Posterior vena cava (tissue), 2 donors: ENCODE data around the gene ADIPOQ. TPM values are rescaled to one million over a fixed set of nuclear protein-coding genes. Genes with fewer than 3 reads are reported as not detected.
"Not testable (repeated sequence)": the region's sequence is repeated elsewhere in the genome, so short reads cannot be mapped to it uniquely, and the experiment has no call there.

Experiments
- DNase-seq: peaks from one replicate; pipeline ENCODE4 v3.0.0-alpha.2; 2020; ENCODE audit warnings: low spot score
- intact Hi-C, 2 donors: fragments of 100-400 bp; cut with DNase I; formaldehyde crosslinking; loops; one replicate each; pipeline versions ENCODE4 v1.14.1 to v1.14.2; 2022 to 2023
- total RNA-seq, 2 donors: library from RNA; stranded (reverse); fragmentation: NEBNext Ultra II Directional; extraction: Animal tissue kit (Norgen Biotek cat#: 25700); gene quantifications; one replicate each; pipeline ENCODE4 v1.2.1, GENCODE V29; 2021
- donor health status: DM: yes; HTN: yes; CAD: no.
- donor health status: DM: yes; HTN: yes; CAD: no.

Gene ADIPOQ
- total RNA-seq, 2 donors from 2014 or later = 1.5 to 1.9 TPM

DNA sequence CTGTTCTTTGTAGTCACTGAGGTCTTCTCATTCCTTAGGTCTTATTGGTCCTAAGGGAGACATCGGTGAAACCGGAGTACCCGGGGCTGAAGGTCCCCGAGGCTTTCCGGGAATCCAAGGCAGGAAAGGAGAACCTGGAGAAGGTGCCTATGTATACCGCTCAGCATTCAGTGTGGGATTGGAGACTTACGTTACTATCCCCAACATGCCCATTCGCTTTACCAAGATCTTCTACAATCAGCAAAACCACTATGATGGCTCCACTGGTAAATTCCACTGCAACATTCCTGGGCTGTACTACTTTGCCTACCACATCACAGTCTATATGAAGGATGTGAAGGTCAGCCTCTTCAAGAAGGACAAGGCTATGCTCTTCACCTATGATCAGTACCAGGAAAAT lies 11.6 kb downstream of the ADIPOQ start:
- intact Hi-C loops = no loop called here
- DNase-seq = no peak

DNA sequence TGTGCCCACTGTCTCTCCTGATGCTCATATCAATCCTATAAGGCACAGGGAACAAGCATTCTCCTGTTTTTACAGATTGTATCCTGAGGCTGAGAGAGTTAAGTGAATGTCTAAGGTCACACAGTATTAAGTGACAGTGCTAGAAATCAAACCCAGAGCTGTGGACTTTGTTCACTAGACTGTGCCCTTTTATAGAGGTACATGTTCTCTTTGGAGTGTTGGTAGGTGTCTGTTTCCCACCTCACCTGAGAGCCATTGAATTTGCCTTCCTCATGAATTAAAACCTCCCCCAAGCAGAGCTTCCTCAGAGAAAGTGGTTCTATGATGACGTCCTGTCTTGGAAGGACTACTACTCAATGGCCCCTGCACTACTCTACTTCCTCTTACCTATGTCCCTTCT lies 12.4 kb downstream of the ADIPOQ start:
- intact Hi-C loops = no loop called here
- no peak for DNase-seq

DNA sequence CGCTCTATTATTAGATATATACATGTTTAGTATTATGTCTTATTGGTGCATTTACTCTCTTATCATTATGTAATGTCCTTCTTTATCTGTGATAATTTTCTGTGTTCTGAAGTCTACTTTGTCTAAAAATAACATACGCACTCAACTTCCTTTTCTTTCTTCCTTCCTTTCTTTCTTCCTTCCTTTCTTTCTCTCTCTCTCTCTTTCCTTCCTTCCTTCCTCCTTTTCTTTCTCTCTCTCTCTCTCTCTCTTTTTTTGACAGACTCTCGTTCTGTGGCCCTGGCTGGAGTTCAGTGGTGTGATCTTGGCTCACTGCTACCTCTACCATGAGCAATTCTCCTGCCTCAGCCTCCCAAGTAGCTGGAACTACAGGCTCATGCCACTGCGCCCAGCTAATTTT lies 15.2 kb downstream of the ADIPOQ start:
- DNase-seq = no peak
- intact Hi-C loops = no loop called here

DNA sequence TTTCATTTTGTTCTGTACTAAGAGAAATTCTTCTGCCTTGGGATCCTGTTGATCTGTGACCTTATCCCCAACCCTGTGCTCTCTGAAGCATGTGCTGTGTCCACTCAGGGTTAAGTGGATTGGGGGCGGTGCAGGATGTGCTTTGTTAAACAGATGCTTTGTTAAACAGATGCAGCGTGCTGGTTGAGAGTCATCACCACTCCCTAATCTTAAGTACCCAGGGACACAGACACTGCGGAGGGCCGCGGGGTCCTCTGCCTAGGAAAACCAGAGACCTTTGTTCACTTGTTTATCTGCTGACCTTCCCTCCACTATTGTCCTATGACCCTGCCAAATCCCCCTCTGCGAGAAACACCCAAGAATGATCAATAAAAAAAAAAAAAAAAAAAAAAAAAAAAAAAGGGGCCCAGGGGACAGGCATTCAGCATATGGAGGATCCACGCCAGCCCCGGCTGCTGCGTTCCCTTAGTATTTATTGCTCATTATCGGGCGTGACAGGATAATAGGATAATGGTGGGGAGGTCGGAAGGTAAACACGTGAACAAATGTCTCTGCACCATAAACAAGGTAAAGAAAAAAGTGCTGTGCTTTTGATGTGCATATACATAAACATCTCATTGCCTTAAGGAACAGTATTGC lies 22.8 kb downstream of the ADIPOQ start:
- intact Hi-C loops, DNase-seq: not testable (repeated sequence)

DNA sequence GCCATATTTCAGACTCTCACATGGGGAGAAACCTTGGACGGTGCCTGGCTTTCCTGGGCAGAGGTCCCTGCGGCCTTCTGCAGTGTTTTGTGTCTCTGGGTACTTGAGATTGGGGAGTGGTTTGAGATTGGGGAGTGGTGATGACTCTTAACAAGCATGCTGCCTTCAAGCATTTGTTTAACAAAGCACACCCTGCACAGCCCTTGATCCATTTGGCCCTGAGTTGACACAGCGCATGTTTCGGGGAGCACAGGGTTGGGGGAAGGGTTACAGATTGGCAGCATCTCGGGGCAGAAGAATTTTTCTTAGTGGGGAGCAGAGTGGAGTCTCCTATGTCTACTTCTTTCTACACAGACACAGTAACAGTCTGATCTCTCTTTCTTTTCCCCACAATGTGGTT lies 23.6 kb downstream of the ADIPOQ start:
- DNase-seq, intact Hi-C loops: not testable (repeated sequence)

DNA sequence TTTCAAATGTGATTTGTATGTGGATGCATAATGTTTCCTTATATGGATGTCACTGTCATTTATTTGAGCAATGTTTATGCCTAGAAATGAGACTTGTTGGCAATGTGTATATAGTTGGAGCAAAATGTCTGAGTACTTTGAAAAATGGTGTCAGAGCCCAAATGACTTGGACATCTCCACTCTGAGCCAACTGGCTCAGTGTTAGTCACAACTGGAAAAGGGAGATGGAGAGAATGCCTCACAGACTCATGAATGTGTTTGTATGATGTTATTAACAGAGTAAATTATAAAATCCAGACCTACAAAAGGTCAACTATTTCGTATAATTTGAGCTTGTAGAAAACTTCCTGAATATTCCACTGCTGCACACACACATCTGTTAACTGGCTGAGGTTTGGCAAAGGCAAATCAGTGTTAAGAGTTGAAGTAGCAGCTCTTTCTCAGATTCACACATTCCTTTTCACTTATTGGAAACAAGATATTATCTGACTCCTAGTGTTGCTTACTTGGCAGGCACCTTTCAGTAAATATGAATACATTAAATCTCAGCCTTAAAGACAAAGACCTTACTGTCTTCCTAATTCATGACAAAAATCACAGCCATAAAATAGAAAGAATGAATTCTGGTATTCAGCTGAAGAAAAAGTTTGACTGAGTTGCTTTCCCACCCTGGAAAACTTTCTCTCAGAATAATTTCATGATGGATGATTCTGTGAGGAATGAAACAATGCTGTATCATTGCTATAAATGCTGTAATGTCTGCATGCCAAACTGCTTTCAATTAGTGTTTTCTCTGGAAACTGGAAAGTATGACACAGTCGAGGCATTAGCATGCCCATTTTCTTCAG lies 27.0 kb downstream of the ADIPOQ start:
- DNase-seq = no peak
- intact Hi-C loops = no loop called here

DNA sequence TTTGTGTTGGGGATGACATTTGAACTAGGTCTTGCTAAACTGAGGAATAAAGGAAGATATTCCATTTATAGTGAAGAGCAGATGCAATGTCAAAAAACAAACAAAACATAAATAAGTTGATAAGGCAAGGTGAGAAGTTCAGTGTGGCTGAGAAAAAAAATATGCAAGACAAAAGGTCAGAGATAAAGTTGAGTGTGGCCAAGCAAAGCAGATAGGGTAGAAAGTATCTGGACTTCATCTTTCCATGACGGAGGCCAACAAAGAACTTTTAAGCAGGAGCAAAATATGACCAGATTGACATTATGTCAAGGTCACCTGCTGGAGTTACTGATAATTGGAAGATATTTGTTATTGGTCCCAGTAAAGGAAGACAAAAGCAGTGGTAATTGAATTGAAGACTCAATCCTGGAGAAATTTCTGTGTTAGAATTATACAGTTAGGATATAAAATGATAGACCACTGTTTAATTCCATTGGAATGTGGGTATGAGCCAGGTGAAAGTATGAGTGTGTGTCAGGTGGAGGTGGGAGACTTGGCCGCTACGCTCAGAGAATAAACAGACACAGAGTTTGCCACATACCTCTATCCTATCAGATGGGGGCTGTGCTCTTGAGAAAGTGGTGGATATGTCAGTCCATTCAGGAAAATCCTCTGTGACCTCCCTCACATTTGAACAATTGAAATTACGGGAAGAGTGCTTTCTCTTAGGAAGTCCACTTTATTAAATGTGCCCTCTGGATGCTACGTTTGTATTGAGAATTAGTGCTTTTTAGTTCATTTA lies 28.1 kb downstream of the ADIPOQ start:
- intact Hi-C loops = no loop called here
- DNase-seq = no peak

DNA sequence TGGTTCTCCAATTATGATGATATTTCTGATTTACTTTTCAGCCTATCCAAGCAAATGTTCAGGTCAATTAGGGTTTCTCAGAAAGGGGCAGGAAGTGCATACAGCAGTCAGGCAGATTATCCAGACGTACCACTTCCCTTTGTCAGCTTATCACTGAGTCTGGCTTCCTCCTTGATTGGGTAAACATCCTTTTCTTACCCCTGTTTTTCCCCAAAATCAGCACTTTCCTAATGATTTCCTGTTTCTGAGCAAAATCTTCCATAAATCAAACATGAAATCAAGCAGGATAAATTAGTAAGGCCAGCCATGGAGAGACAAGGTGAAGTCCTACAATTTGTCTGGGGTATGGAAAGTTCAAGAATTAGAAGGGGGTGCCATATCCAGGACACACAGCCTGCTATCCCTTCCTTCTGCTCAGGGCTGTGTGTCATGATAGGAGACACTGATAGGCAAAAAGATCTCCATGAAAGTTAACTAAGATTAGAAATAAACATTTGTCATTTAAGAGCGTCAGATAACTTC lies 29.0 kb downstream of the ADIPOQ start:
- DNase-seq = no peak
- intact Hi-C loops = no loop called here

DNA sequence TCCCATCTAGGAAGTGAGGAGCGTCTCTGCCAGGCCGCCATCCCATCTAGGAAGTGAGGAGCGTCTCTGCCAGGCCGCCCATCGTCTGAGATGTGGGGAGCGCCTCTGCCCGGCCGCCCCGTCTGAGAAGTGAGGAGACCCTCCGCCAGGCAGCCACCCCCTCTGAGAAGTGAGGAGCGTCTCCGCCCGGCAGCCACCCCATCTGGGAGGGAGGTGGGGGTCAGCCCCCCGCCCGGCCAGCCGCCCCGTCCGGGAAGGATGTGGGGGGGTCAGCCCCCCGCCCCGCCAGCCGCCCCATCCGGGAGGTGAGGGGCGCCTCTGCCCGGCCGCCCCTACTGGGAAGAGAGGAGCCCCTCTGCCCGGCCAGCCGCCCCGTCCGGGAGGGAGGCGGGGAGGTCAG lies 31.3 kb downstream of the ADIPOQ start:
- intact Hi-C loops, DNase-seq: not testable (repeated sequence)

DNA sequence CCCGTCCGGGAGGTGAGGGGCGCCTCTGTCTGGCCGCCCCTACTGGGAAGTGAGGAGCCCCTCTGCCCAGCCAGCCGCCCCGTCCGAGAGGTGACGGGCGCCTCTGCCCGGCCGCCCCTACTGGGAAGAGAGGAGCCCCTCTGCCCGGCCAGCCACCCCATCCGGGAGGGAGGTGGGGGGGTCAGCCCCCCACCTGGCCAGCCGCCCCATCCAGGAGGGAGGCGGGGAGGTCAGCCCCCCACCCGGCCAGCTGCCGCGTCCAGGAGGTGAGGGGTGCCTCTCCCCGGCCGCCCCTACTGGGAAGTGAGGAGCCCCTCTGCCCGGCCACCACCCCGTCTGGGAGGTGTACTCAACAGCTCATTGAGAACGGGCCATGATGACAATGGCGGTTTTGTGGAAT lies 31.7 kb downstream of the ADIPOQ start:
- DNase-seq, intact Hi-C loops: not testable (repeated sequence)

DNA sequence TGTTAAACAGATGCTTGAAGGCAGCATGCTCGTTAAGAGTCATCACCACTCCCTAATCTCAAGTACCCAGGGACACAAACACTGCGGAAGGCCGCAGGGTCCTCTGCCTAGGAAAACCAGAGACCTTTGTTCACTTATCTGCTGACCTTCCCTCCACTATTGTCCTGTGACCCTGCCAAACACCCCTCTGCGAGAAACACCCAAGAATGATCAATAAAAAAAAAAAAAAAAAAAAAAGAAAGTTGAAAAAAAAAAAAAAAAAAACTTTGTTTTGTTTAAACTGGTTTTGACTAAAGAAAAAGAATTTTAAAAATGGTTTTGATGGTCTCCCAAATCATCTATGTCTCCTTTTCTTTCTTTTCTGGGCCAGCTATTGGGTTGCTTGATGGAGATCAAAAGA lies 32.3 kb downstream of the ADIPOQ start:
- DNase-seq, intact Hi-C loops: not testable (repeated sequence)

DNA sequence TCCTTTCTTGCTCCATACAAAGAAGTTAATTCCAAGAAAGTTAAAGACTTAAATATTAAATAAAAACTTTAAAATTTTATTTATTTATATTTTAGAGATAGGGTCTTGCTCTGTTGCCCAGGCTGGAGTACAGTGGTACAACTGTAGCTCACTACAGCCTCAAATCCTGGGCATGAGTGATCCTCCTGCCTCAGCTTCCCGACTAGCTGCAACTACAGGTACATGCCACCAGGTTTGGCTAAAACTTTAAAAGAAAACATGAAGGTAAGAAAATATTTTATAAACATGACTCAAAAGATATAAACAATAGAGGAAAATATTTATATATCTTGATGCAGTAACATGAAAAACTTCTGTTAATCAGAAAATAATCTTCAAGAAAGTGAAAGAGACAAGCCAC lies 33.2 kb downstream of the ADIPOQ start:
- intact Hi-C loops = no loop called here
- no peak for DNase-seq

DNA sequence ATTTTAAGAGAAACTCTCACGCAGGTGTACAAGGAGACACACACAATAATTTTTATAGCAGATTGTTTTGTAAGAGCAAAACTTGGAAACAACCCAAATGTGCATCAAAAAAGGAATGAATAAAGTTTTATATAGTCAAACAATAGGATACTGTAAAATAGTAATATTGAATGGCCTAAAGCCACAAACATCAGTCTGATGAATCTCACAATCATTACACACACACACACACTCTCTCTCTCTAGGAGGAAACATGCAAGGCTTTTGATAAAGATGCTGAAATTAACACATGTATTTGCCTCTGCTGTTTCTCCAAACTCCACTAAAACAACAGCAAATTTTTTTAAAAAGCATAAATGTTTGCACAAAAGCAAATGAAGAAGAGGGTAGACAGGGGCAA lies 37.3 kb downstream of the ADIPOQ start:
- DNase-seq = no peak
- intact Hi-C loops = no loop called here

DNA sequence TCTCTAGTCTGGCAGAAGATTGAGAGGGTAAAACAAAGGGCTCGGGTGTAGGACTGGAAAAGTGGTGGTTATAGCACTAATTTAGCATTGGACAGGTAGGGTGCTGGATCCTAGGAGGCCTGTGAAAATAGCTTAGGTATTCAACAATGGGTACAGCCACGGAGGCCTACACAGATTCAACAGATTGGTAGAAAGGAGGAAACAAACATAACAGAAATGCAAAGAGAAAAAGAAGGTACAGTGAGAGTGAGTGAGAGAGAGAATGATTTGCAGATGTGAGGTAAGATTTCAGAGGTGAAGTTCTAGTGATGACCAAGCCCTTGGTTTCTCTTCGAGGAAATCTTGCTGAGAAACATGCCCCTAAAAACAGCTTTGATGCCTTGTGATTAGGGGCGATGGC lies 37.9 kb downstream of the ADIPOQ start:
- DNase-seq = no peak
- intact Hi-C loops = no loop called here

DNA sequence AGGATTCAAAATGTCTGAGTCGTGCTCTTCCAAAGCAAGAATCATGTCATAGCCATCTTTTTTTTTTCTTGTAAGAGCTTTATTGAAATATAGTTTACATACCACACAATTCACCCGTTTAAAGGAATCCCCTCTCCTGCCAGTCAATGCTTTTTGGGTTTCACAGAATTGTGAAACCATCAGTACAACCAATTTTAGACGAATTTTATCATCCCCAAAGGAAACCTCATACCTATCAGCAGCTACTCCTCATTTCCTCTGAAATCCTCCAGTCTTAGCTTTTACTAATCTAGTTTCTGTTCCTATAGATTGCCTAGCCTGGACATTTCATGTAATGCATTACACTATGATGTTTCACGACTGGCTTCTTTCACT lies 39.6 kb downstream of the ADIPOQ start:
- intact Hi-C loops = no loop called here

DNA sequence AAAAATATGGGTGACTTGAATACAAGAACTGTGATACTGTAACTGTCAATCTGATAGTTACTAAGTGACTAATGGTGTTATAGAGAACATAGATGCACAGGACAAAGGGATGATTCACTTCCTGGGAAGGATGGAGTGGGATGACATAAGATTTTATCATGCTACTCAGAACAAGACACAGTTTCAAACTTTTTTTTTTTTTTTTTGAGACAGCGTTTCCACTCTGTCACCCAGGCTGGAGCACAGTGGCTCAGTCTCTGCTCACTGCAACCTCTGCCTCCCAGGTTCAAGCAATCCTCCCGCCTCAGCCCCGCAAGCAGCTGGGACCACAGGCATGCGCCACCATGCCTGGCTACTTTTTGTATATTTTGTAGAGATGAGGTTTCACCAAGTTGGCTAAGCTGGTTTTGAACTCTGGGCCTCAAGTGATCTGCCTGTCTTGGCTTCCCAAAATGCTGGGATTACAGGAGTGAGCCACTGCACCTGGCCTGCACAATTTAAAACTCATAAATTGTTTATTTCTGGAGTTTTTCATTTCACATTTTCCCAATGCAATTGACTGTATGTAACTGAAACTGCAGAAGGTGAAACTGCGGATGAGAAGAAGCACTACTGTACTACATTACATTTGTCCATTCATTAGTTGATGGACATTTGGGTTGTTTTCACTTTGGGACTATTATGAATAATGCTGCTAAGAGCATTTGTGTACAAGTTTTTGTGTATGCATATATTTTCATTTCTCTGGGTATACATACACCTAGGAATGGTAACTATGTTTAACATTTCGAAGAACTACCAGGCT lies 40.6 kb downstream of the ADIPOQ start:
- intact Hi-C loops = no loop called here
- no peak for DNase-seq

More for the DNA sequence above, 39.6 kb downstream of the ADIPOQ start:
- DNase-seq = no peak

DNA sequence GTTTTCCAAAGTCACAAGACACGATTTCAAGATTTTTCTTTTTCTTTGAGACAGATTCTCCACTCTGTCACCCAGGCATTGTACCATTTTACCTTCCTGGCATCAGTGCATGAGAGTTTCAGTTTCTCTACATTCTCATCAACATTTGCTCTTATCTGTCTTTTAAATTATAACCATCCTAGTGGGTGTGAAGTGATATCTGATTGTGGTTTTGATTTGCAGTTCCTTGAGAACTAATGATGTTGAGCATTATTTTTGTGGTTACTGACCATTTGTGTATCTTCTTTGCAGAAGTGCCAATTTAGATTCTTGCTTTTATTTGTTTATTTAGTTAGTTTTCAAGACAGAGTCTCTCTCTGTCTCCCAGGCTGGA lies 41.2 kb downstream of the ADIPOQ start:
- intact Hi-C loops = no loop called here
- DNase-seq = no peak

DNA sequence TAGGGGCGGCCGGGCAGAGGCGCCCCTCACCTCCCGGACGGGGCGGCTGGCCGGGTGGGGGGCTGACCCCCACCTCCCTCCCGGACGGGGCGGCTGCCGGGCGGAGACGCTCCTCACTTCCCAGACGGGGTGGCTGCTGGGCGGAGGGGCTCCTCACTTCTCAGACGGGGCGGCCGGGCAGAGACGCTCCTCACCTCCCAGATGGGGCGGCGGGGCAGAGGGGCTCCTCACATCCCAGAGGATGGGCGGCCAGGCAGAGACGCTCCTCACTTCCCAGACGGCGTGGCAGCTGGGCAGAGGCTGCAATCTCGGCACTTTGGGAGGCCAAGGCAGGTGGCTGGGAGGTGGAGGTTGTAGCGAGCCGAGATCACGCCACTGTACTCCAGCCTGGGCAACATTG lies 42.4 kb downstream of the ADIPOQ start:
- peak; percentile 66 for DNase-seq
- intact Hi-C loops = not testable (repeated sequence)
